ENCODE results near the gene VAMP8. TPM values are rescaled to one million over a fixed set of nuclear protein-coding genes. Genes with fewer than 3 reads are reported as not detected.

VAMP8 gene
- total and polyA plus RNA-seq, 2 of the 8 experiments (the other 6 are each of a cell fraction or from before 2014, with no cell fraction given) = 34.4 to 69.7 TPM

DNA sequence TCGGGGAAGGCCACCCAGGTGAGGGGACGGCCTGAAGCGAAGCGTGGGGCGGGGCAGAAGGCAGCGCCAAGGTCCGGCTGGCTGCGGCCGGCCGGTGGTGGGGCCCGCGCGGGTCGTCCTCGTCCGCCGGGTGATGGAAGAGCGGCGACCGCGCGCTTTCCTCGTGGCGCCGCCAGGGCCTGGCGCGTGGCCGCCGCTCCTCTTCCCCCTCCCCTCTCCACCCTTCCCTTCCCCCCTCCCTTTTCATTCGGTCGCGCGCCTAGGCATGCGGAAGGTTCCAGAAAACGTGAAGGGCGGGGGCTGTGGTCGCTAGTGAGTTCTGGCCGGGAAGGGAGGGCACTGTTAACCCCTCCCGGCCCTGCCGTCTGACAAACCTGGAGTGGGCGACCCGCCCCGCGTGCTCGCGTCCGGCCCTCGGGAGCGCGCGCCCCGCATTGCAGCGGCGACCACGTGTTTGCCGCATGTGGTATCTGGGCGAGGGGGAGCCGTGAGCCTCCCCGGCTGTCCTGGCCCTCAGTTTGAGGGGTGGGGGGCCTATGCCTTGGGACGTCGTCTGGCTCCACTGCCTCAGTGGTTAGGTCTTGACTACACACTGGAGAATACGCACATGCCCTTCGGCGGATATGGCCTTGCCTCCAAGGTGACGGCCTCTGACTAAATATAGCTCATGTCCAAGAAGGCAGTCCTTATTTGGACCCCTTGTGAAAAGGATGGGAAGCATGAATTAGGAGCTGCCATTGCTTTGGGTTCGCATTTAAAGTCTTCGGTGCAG is 37.8 kb upstream of the VAMP8 start:
- no peaks in the 10 kb centered on the region for H3K27me3 ChIP-seq (replicated peaks in 1 of 4; ENCODE audit: control insufficient read depth in 3 of 4, extremely low read depth in 1 of 4, insufficient read depth in 3 of 4, low read length in 3 of 4)
- no peak for FAIRE-seq
- H2BK20ac ChIP-seq (ENCODE audit: low read length) = no peak overlapping the region
- ChIA-PET CTCF (ENCODE audit: partially characterized antibody) (interaction anchor here (0.6 to 7.3 kb wide), 26 partner anchors 9 to 184 kb away, joined by 3 to 84 read pairs (median 4); partner anchors contain the start of gene SH2D6), POLR2A (ENCODE audit: partially characterized antibody) (interaction anchor here (0.8 to 38.6 kb wide), 55 partner anchors 7 to 241 kb away, joined by 3 to 1889 read pairs (median 7); partner anchors contain the start of genes C2orf68, CAPG, ELMOD3 and GGCX)
- H3K79me1 ChIP-seq (ENCODE audit: low read depth, low read length) = no peaks in the 10 kb centered on the region
- H3K9ac ChIP-seq (replicated peaks in 1 of 4; ENCODE audit: extremely low read depth in 1 of 4, low read depth in 3 of 4, low read length in 3 of 4) = peak overlapping the region; percentile 90 to 100 (median 100)
- H2AK5ac ChIP-seq (ENCODE audit: low read depth, low read length) = peak overlapping the region; percentile 97
- peaks cover 25 to 28% of the 10 kb centered on the region in 2 experiments for H4K20me1 ChIP-seq (replicated peaks in 1 of 2; ENCODE audit: control insufficient read depth in 1 of 2, insufficient read depth in 2 of 2, low read length in 2 of 2)
- no peaks in the 10 kb centered on the region; the same call in 1 of the 2 replicates for H3K23me2 ChIP-seq (ENCODE audit: low read depth, low read length)
- peak overlapping the region; percentile 100 for H3K27ac ChIP-seq (ENCODE audit: low read depth, low read length)
- peaks cover 2 to 7% (median 5%) of the 10 kb centered on the region in 4 experiments; a peak in 4 of 7 replicates for H3K4me1 ChIP-seq (replicated peaks in 1 of 4; ENCODE audit: control insufficient read depth in 3 of 4, insufficient read depth in 4 of 4, low read length in 3 of 4)
- no peak overlapping the region for H3K23ac ChIP-seq (ENCODE audit: insufficient read length)
- no peak overlapping the region for H2AFZ ChIP-seq (ENCODE audit: low read length)
- peaks cover 31 to 48% (median 37%) of the 10 kb centered on the region in 4 experiments for H3K36me3 ChIP-seq (ENCODE audit: control insufficient read depth in 2 of 4, insufficient read depth in 4 of 4, low read length in 3 of 4)
- H3K18ac ChIP-seq (ENCODE audit: extremely low read depth, low read length) = peak overlapping the region; percentile 100
- H3K4me2 ChIP-seq (ENCODE audit: insufficient read depth in 1 of 2, low read depth in 2 of 2, low read length in 2 of 2) = peak overlapping the region; percentile 77 to 85
- peak overlapping the region; percentile 99 for H3K56ac ChIP-seq (replicated peaks; ENCODE audit: insufficient read length, low read depth, low read length)
- WGBS, 2 experiments (ENCODE audit: extremely low coverage in 1 of 2, insufficient coverage in 1 of 2, insufficient read length in 1 of 2, insufficient replicate concordance in 2 of 2, low coverage in 1 of 2, low lambda C conversion rate in 2 of 2, missing lambda C conversion rate in 1 of 2) = 1% methylated on average over 16 of the region's 67 CpGs; no CpG with 5 or more reads in 1 of the 2 experiments
- no peaks in the 10 kb centered on the region for H3K9me3 ChIP-seq (ENCODE audit: insufficient read depth in 2 of 2, low read depth in 1 of 2, low read length in 1 of 2)
- H3K79me2 ChIP-seq (ENCODE audit: control insufficient read depth in 1 of 2, insufficient read depth in 2 of 2, low read length in 2 of 2) = peaks cover 26 to 49% of the 10 kb centered on the region in 2 experiments
- H3K4ac ChIP-seq (replicated peaks; ENCODE audit: insufficient read length, low read depth, low read length) = peak overlapping the region; percentile 100
- peak overlapping the region; percentile 81 for H2BK120ac ChIP-seq (replicated peaks; ENCODE audit: low read depth, low read length)
- peak overlapping the region; percentile 87 to 100 (median 98) for H3K4me3 ChIP-seq (ENCODE audit: extremely low read depth in 1 of 4, insufficient read depth in 2 of 4, low read depth in 3 of 4, low read length in 4 of 4)
- no peak overlapping the region for H3K14ac ChIP-seq (ENCODE audit: insufficient read length)
- DNase-seq (ENCODE audit: low read depth in 1 of 2, low spot score in 2 of 2) = peak in 1 of 2 experiments; percentile 62
- peak overlapping the region; percentile 99 for H4K8ac ChIP-seq (ENCODE audit: extremely low read depth, insufficient read depth, low read length)
- H4K91ac ChIP-seq (replicated peaks; ENCODE audit: insufficient read length, low read length) = peak overlapping the region; percentile 98
- peak overlapping the region; percentile 100 for H2BK5ac ChIP-seq (ENCODE audit: low read depth, low read length)
- peak overlapping the region; percentile 95 for H2BK12ac ChIP-seq (ENCODE audit: low read depth, low read length)
- H2BK15ac ChIP-seq (ENCODE audit: low read length) = no peak overlapping the region
- H4K5ac ChIP-seq (ENCODE audit: insufficient read length, low read depth, low read length) = peak overlapping the region; percentile 100
- TF ChIP-seq TEAD4 (IDR thresholded peaks at IDR 0.05; ENCODE audit: low read depth, low read length) (0 out of 2 replicates have a peak, but pooled peaks have one; percentile 11), TAF7 (optimal IDR thresholded peaks at IDR 0.05; ENCODE audit: borderline replicate concordance, low read depth, low read length) (peak; percentile 30), KDM1A (IDR thresholded peaks at IDR 0.05; ENCODE audit: borderline replicate concordance, low read length) (no peak), PHF8 (conservative IDR thresholded peaks at IDR 0.05; ENCODE audit: low read depth, low read length) (no peak), POLR2AphosphoS5 (IDR thresholded peaks at IDR 0.05; ENCODE audit: low read depth, low read length) (peak; percentile 73; the same call in 1 of the 2 replicates), SP2 (IDR thresholded peaks at IDR 0.05; ENCODE audit: low read length) (no peak), YY1 (IDR thresholded peaks at IDR 0.05; ENCODE audit: low read depth, low read length) (0 out of 2 replicates have a peak, but pooled peaks have one; percentile 79), SIN3A (conservative IDR thresholded peaks at IDR 0.05 in 1 of 2, IDR thresholded peaks at IDR 0.05 in 1 of 2; ENCODE audit: low read depth in 1 of 2, low read length in 2 of 2) (peak in 1 of 2 experiments; percentile 56; a peak in 2 of 4 replicates)
- TF ChIP-seq, protein P1, sequence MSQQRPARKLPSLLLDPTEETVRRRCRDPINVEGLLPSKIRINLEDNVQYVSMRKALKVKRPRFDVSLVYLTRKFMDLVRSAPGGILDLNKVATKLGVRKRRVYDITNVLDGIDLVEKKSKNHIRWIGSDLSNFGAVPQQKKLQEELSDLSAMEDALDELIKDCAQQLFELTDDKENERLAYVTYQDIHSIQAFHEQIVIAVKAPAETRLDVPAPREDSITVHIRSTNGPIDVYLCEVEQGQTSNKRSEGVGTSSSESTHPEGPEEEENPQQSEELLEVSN (IDR thresholded peaks at IDR 0.05) = peak; percentile 69

Data from H1 (cell line).